HEK293T (cell line): ENCODE measurements around the gene ATAD3A.

Experiments
- CTCF ChIA-PET: fragments of 350-600 bp; formaldehyde crosslinking; extraction: SDS; loops from one replicate; lab custom pipeline; 2021; ENCODE audit warnings: antibody characterized with exemption, inconsistent platforms; lab: Yijun Ruan, JAX
- POLR2A ChIA-PET: fragments of 350-600 bp; formaldehyde crosslinking; extraction: SDS; loops from one replicate; lab custom pipeline; 2020; ENCODE audit warnings: antibody characterized with exemption, inconsistent platforms; lab: Yijun Ruan, JAX
- DNase-seq: peaks from one replicate; pipeline ENCODE4 v3.0.0; 2012; ENCODE audit warnings: mixed read lengths; ENCODE audit errors: extremely low spot score
- ARNT ChIP-seq: fragments of 450-650 bp; IDR thresholded peaks from 2 replicates; pipeline ENCODE4 v1.6.1; 2017; ENCODE audit warnings: mild to moderate bottlenecking
- BHLHE40 ChIP-seq: fragments of 450-650 bp; IDR thresholded peaks from 2 replicates; pipeline ENCODE4 v1.6.1; 2016; ENCODE audit warnings: mild to moderate bottlenecking, moderate library complexity, borderline replicate concordance
- CTBP1 ChIP-seq: fragments of 450-650 bp; IDR thresholded peaks from 2 replicates; pipeline ENCODE4 v1.6.1; 2016; ENCODE audit warnings: borderline replicate concordance
- ELF4 ChIP-seq: fragments of 450-650 bp; IDR thresholded peaks from 2 replicates; pipeline ENCODE4 v1.6.1; 2017; ENCODE audit warnings: antibody characterized with exemption
- FOXA1 ChIP-seq: fragments of 450-650 bp; IDR thresholded peaks from 2 replicates; pipeline ENCODE4 v1.6.1; 2016; ENCODE audit warnings: mild to moderate bottlenecking
- FOXK2 ChIP-seq: fragments of 450-650 bp; IDR thresholded peaks from 2 replicates; pipeline ENCODE4 v1.6.1; 2016; ENCODE audit warnings: mild to moderate bottlenecking
- FOXM1 ChIP-seq: fragments of 450-650 bp; IDR thresholded peaks from 2 replicates; pipeline ENCODE4 v1.6.1; 2017; ENCODE audit warnings: mild to moderate bottlenecking, borderline replicate concordance
- HDGF ChIP-seq: fragments of 450-650 bp; IDR thresholded peaks from 2 replicates; pipeline ENCODE4 v1.6.1; 2017; ENCODE audit warnings: antibody characterized with exemption, borderline replicate concordance
- L3MBTL2 ChIP-seq: fragments of 450-650 bp; conservative IDR thresholded peaks from 2 replicates; pipeline ENCODE4 v1.6.1; 2016; ENCODE audit warnings: mild to moderate bottlenecking
- LEF1 ChIP-seq: fragments of 450-650 bp; IDR thresholded peaks from 2 replicates; pipeline ENCODE4 v1.6.1; 2017; ENCODE audit warnings: mild to moderate bottlenecking, borderline replicate concordance
- NFRKB ChIP-seq: fragments of 450-650 bp; IDR thresholded peaks from 2 replicates; pipeline ENCODE4 v1.6.1; 2016; ENCODE audit warnings: mild to moderate bottlenecking, moderate library complexity
- PKNOX1 ChIP-seq: fragments of 450-650 bp; IDR thresholded peaks from 2 replicates; pipeline ENCODE4 v1.6.1; 2016
- SP1 ChIP-seq: fragments of 450-650 bp; IDR thresholded peaks from 2 replicates; pipeline ENCODE4 v1.6.1; 2017
- SUZ12 ChIP-seq: fragments of 450-650 bp; IDR thresholded peaks from 2 replicates; pipeline ENCODE4 v1.6.1; 2016; ENCODE audit warnings: mild to moderate bottlenecking
- TARDBP ChIP-seq: fragments of 450-650 bp; IDR thresholded peaks from 2 replicates; pipeline ENCODE4 v1.6.1; 2016
- ZNF384 ChIP-seq: fragments of 450-650 bp; IDR thresholded peaks from 2 replicates; pipeline ENCODE4 v1.6.1; 2016

Gene ATAD3A

GRCh38 chr1:1541956-1542765 is 30.2 kb downstream of the ATAD3A start:
- CTCF ChIA-PET = no interaction called here
- POLR2A ChIA-PET = no interaction called here
- no peak for DNase-seq
- TF ChIP-seq ELF4 (no peak), SUZ12 (no peak), HDGF (no peak), TARDBP (no peak), SP1 (no peak), LEF1 (no peak), PKNOX1 (no peak)

- no peak for DNase-seq
- TF ChIP-seq LEF1 (no peak), ZNF384 (no peak), HDGF (no peak), CTBP1 (no peak), TARDBP (no peak), SP1 (no peak), FOXM1 (no peak), NFRKB (no peak), FOXA1 (no peak), L3MBTL2 (no peak), ARNT (no peak)
- ChIA-PET POLR2A (no interaction called here), CTCF (no interaction called here)
Observed at GRCh38 chr1:1542766-1543705, 31.1 kb downstream of the ATAD3A start.

- ChIA-PET POLR2A (no interaction called here), CTCF (no interaction called here)
- no peak for TF ChIP-seq FOXA1
- TF ChIP-seq FOXK2 = no peak
- no peak for DNase-seq
Observed at GRCh38 chr1:1543706-1544099, 31.7 kb downstream of the ATAD3A start.

GRCh38 chr1:1544544-1544943 is 32.6 kb downstream of the ATAD3A start:
- POLR2A ChIA-PET = no interaction called here
- no peak for DNase-seq
- TF ChIP-seq CTBP1 (no peak), FOXM1 (no peak), HDGF (no peak), ARNT (no peak), FOXK2 (no peak), BHLHE40 (no peak), LEF1 (no peak), ELF4 (no peak)
- CTCF ChIA-PET = no interaction called here

GRCh38 chr1:1545946-1546737 is 34.2 kb downstream of the ATAD3A start:
- CTCF ChIA-PET = interaction anchor here (0.6 kb wide), 1 partner anchor 74 kb away, joined by 4 read pairs; no protein-coding TSS in a partner anchor
- TF ChIP-seq ELF4 = no peak
- TF ChIP-seq BHLHE40 = no peak
- no peak for TF ChIP-seq LEF1
- no peak for TF ChIP-seq SP1
- no peak for TF ChIP-seq SUZ12
- TF ChIP-seq NFRKB = no peak
- POLR2A ChIA-PET = interaction anchor here (0.7 kb wide), 1 partner anchor 70 kb away, joined by 3 read pairs; the partner anchor contains the start of gene MIB2
- no peak for DNase-seq

GRCh38 chr1:1547011-1547410 is 35.0 kb downstream of the ATAD3A start:
- no peak for DNase-seq
- CTCF ChIA-PET = no interaction called here
- TF ChIP-seq SP1 = no peak
- no peak for TF ChIP-seq HDGF
- TF ChIP-seq ZNF384 = no peak
- TF ChIP-seq CTBP1 = no peak
- no peak for TF ChIP-seq ARNT
- no peak for TF ChIP-seq SUZ12
- TF ChIP-seq PKNOX1 = no peak
- no peak for TF ChIP-seq FOXM1
- no peak for TF ChIP-seq BHLHE40
- no peak for TF ChIP-seq L3MBTL2
- TF ChIP-seq TARDBP = no peak
- TF ChIP-seq ELF4 = no peak
- no peak for TF ChIP-seq FOXK2
- TF ChIP-seq LEF1 = no peak
- TF ChIP-seq FOXA1 = no peak
- no peak for TF ChIP-seq NFRKB

More at GRCh38 chr1:1547011-1547410, 35.0 kb downstream of the ATAD3A start:
- POLR2A ChIA-PET = no interaction called here
